ENCODE data around the gene C15orf39.

The C15orf39 gene
- total RNA-seq, result 12.1 to 32.5 (median 14.5) reads per million in 9 experiments

- peaks cover 28 to 35% of the 10 kb centered on the region in 2 donors for H3K4me1 Mint-ChIP-seq (ENCODE audit: low read depth in 2 of 2)
- H3K27ac Mint-ChIP-seq, result peak within 1 kb of the TSS; percentile 88 to 90
- DNase-seq, result peak; percentile 69 to 79 (median 74)
- peak within 1 kb of the TSS; percentile 85 to 92 for H3K4me3 Mint-ChIP-seq
- no peaks in the 10 kb centered on the region for H3K9me3 Mint-ChIP-seq
- H3K27me3 Mint-ChIP-seq, result no peaks in the 10 kb centered on the region
- peak; percentile 63 for ATAC-seq (replicated peaks)
- peaks cover 11% of the 10 kb centered on the region for H3K36me3 Mint-ChIP-seq (ENCODE audit: insufficient read depth)
Measured at GRCh38 chr15:75201616-75202250, at the start of gene C15orf39. Gene C15orf39, plus strand, starts transcription at chr15:75201882. Its CDS starts 4,167 bp downstream, at chr15:75206049.

- Mint-ChIP-seq H3K4me3 (no peak overlapping the region), H3K27ac (peak overlapping the region in 1 of 2 donors; percentile 76), H3K36me3 (ENCODE audit: insufficient read depth) (no peaks in the 10 kb centered on the region), H3K4me1 (ENCODE audit: low read depth in 2 of 2) (peaks cover 4 to 13% of the 10 kb centered on the region in 2 donors), H3K27me3 (no peaks in the 10 kb centered on the region), H3K9me3 (no peaks in the 10 kb centered on the region)
- DNase-seq, result no peak
- ATAC-seq (replicated peaks), result no peak
Measured at GRCh38 chr15:75152382-75153079, 49.2 kb upstream of the C15orf39 start.

GRCh38 chr15:75153087-75153486 is 48.6 kb upstream of the C15orf39 start:
- DNase-seq, result no peak
- Mint-ChIP-seq H3K4me3 (no peak overlapping the region), H3K9me3 (no peaks in the 10 kb centered on the region), H3K27ac (no peak overlapping the region), H3K27me3 (no peaks in the 10 kb centered on the region), H3K36me3 (ENCODE audit: insufficient read depth) (no peaks in the 10 kb centered on the region), H3K4me1 (ENCODE audit: low read depth in 2 of 2) (peaks cover 4 to 13% of the 10 kb centered on the region in 2 donors)
- ATAC-seq (replicated peaks), result no peak

- ATAC-seq (replicated peaks) (no peak), DNase-seq (no peak)
- H3K4me3 Mint-ChIP-seq, result no peak overlapping the region
- H3K27ac Mint-ChIP-seq, result no peak overlapping the region
- H3K9me3 Mint-ChIP-seq, result no peaks in the 10 kb centered on the region
- no peaks in the 10 kb centered on the region for H3K36me3 Mint-ChIP-seq (ENCODE audit: insufficient read depth)
- H3K27me3 Mint-ChIP-seq, result no peaks in the 10 kb centered on the region
- peaks cover 4 to 13% of the 10 kb centered on the region in 2 donors for H3K4me1 Mint-ChIP-seq (ENCODE audit: low read depth in 2 of 2)
Measured at GRCh38 chr15:75153565-75154276, 48.0 kb upstream of the C15orf39 start.

- Mint-ChIP-seq H3K27ac (no peak overlapping the region), H3K4me3 (no peak overlapping the region), H3K9me3 (no peaks in the 10 kb centered on the region), H3K4me1 (ENCODE audit: low read depth in 2 of 2) (peaks cover 4 to 13% of the 10 kb centered on the region in 2 donors), H3K27me3 (no peaks in the 10 kb centered on the region), H3K36me3 (ENCODE audit: insufficient read depth) (no peaks in the 10 kb centered on the region)
- ATAC-seq (replicated peaks) (no peak), DNase-seq (no peak)
Measured at GRCh38 chr15:75154461-75155062, 47.1 kb upstream of the C15orf39 start.

- Mint-ChIP-seq H3K27me3 (no peaks in the 10 kb centered on the region), H3K27ac (peak overlapping the region in 1 of 2 donors; percentile 38), H3K9me3 (no peaks in the 10 kb centered on the region), H3K4me3 (no peak overlapping the region), H3K4me1 (ENCODE audit: low read depth in 2 of 2) (peaks cover under 1 to 7% of the 10 kb centered on the region in 2 donors), H3K36me3 (ENCODE audit: insufficient read depth) (no peaks in the 10 kb centered on the region)
- DNase-seq (no peak), ATAC-seq (replicated peaks) (no peak)
Measured at GRCh38 chr15:75156326-75157215, 45.1 kb upstream of the C15orf39 start.

GRCh38 chr15:75158402-75158801 is 43.3 kb upstream of the C15orf39 start:
- DNase-seq (no peak), ATAC-seq (replicated peaks) (no peak)
- Mint-ChIP-seq H3K4me1 (ENCODE audit: low read depth in 2 of 2) (peaks cover 0 to 4% of the 10 kb centered on the region in 2 donors), H3K4me3 (no peak overlapping the region), H3K9me3 (no peaks in the 10 kb centered on the region), H3K27me3 (no peaks in the 10 kb centered on the region), H3K36me3 (ENCODE audit: insufficient read depth) (no peaks in the 10 kb centered on the region), H3K27ac (no peak overlapping the region)

GRCh38 chr15:75159244-75159643 is 42.4 kb upstream of the C15orf39 start:
- H3K4me3 Mint-ChIP-seq, result no peak overlapping the region
- no peak for ATAC-seq (replicated peaks)
- H3K36me3 Mint-ChIP-seq (ENCODE audit: insufficient read depth), result no peaks in the 10 kb centered on the region
- H3K9me3 Mint-ChIP-seq, result no peaks in the 10 kb centered on the region
- no peak overlapping the region for H3K27ac Mint-ChIP-seq
- H3K4me1 Mint-ChIP-seq (ENCODE audit: low read depth in 2 of 2), result no peaks in the 10 kb centered on the region
- no peaks in the 10 kb centered on the region for H3K27me3 Mint-ChIP-seq
- DNase-seq, result no peak

GRCh38 chr15:75161106-75161916 is 40.4 kb upstream of the C15orf39 start:
- H3K4me1 Mint-ChIP-seq (ENCODE audit: low read depth in 2 of 2), result peaks cover 0 to 6% of the 10 kb centered on the region in 2 donors
- no peak for DNase-seq
- ATAC-seq (replicated peaks), result no peak

GRCh38 chr15:75161917-75162414 is 39.7 kb upstream of the C15orf39 start:
- ATAC-seq (replicated peaks) (no peak), DNase-seq (no peak)
- Mint-ChIP-seq H3K9me3 (no peaks in the 10 kb centered on the region), H3K4me1 (ENCODE audit: low read depth in 2 of 2) (peaks cover 0 to 6% of the 10 kb centered on the region in 2 donors), H3K27ac (no peak overlapping the region), H3K36me3 (ENCODE audit: insufficient read depth) (no peaks in the 10 kb centered on the region), H3K27me3 (no peaks in the 10 kb centered on the region), H3K4me3 (no peak overlapping the region)

More at GRCh38 chr15:75161106-75161916, 40.4 kb upstream of the C15orf39 start:
- Mint-ChIP-seq H3K27me3 (no peaks in the 10 kb centered on the region), H3K27ac (no peak overlapping the region), H3K9me3 (no peaks in the 10 kb centered on the region), H3K36me3 (ENCODE audit: insufficient read depth) (no peaks in the 10 kb centered on the region), H3K4me3 (no peak overlapping the region)

- H3K36me3 Mint-ChIP-seq (ENCODE audit: insufficient read depth), result no peaks in the 10 kb centered on the region
- H3K9me3 Mint-ChIP-seq, result no peaks in the 10 kb centered on the region
- no peak overlapping the region for H3K4me3 Mint-ChIP-seq
- H3K27me3 Mint-ChIP-seq, result no peaks in the 10 kb centered on the region
- H3K4me1 Mint-ChIP-seq (ENCODE audit: low read depth in 2 of 2), result peaks cover 0 to 6% of the 10 kb centered on the region in 2 donors
- peak overlapping the region in 1 of 2 donors; percentile 51 for H3K27ac Mint-ChIP-seq
- ATAC-seq (replicated peaks) (no peak), DNase-seq (no peak)
Measured at GRCh38 chr15:75163150-75163564, 38.5 kb upstream of the C15orf39 start.

Measured in effector memory CD8-positive, alpha-beta T cell (primary cell).